ES-I3 (cell line): Measurements from ENCODE around the gene RHOD.

Experiments used
- H3K36me3 ChIP-seq: 2 replicates; pipeline ENCODE4 v1.6.1; 2013; ENCODE audit warnings: mild to moderate bottlenecking, low read length, control low read depth, moderate library complexity; ENCODE audit not compliant: insufficient read depth
- H3K4me1 ChIP-seq: 2 replicates; pipeline ENCODE4 v1.6.1; 2013; ENCODE audit warnings: mild to moderate bottlenecking, control low read depth, low read length; ENCODE audit not compliant: insufficient read depth
- H3K9ac ChIP-seq: 2 replicates; pipeline ENCODE4 v1.6.1; 2013; ENCODE audit warnings: low read depth, mild to moderate bottlenecking, low read length, moderate library complexity
- H3K9me3 ChIP-seq: 2 replicates; pipeline ENCODE4 v1.6.1; 2013; ENCODE audit warnings: mild to moderate bottlenecking, low read length, moderate library complexity; ENCODE audit not compliant: control insufficient read depth, insufficient read depth

Gene RHOD

GRCh38 chr11:67045314-67045713 lies 11.3 kb upstream of the RHOD start:
- no peak overlapping the region for H3K9ac ChIP-seq
- H3K9me3 ChIP-seq = no peaks in the 10 kb centered on the region

GRCh38 chr11:67048515-67049130 lies 8.0 kb upstream of the RHOD start:
- no peaks in the 10 kb centered on the region for H3K4me1 ChIP-seq
- no peaks in the 10 kb centered on the region for H3K9me3 ChIP-seq
- no peak overlapping the region for H3K9ac ChIP-seq
- H3K36me3 ChIP-seq = no peaks in the 10 kb centered on the region; the same call in 1 of the 2 replicates

More at GRCh38 chr11:67045314-67045713, 11.3 kb upstream of the RHOD start:
- Histone ChIP-seq H3K4me1 (no peaks in the 10 kb centered on the region), H3K36me3 (no peaks in the 10 kb centered on the region; the same call in 1 of the 2 replicates)

GRCh38 chr11:67050139-67050538 lies 6.5 kb upstream of the RHOD start:
- Histone ChIP-seq H3K9me3 (no peaks in the 10 kb centered on the region), H3K4me1 (peaks cover 6% of the 10 kb centered on the region; the same call in 1 of the 2 replicates), H3K9ac (no peak overlapping the region), H3K36me3 (no peaks in the 10 kb centered on the region; the same call in 1 of the 2 replicates)

- H3K36me3 ChIP-seq = no peaks in the 10 kb centered on the region; the same call in 1 of the 2 replicates
- H3K4me1 ChIP-seq = peaks cover 18% of the 10 kb centered on the region
- no peak overlapping the region for H3K9ac ChIP-seq
- no peaks in the 10 kb centered on the region for H3K9me3 ChIP-seq
Measured at GRCh38 chr11:67051180-67051893, 5.3 kb upstream of the RHOD start.

- no peaks in the 10 kb centered on the region for H3K9me3 ChIP-seq
Measured at GRCh38 chr11:67051945-67052488, 4.6 kb upstream of the RHOD start.

GRCh38 chr11:67052891-67053290 lies 3.8 kb upstream of the RHOD start:
- Histone ChIP-seq H3K36me3 (no peaks in the 10 kb centered on the region; the same call in 1 of the 2 replicates), H3K9ac (no peak overlapping the region), H3K9me3 (no peaks in the 10 kb centered on the region), H3K4me1 (peaks cover 18% of the 10 kb centered on the region)

More at GRCh38 chr11:67051945-67052488, 4.6 kb upstream of the RHOD start:
- no peaks in the 10 kb centered on the region; the same call in 1 of the 2 replicates for H3K36me3 ChIP-seq
- H3K4me1 ChIP-seq = peaks cover 18% of the 10 kb centered on the region
- no peak overlapping the region for H3K9ac ChIP-seq

GRCh38 chr11:67053896-67054329 lies 2.7 kb upstream of the RHOD start:
- Histone ChIP-seq H3K9ac (no peak overlapping the region), H3K4me1 (peaks cover 18% of the 10 kb centered on the region), H3K36me3 (no peaks in the 10 kb centered on the region; the same call in 1 of the 2 replicates), H3K9me3 (no peaks in the 10 kb centered on the region)

- H3K4me1 ChIP-seq = peaks cover 18% of the 10 kb centered on the region
- H3K36me3 ChIP-seq = no peaks in the 10 kb centered on the region; the same call in 1 of the 2 replicates
- no peaks in the 10 kb centered on the region for H3K9me3 ChIP-seq
- H3K9ac ChIP-seq = no peak overlapping the region
Measured at GRCh38 chr11:67054346-67054835, 2.3 kb upstream of the RHOD start.

GRCh38 chr11:67054836-67055523 lies 1.7 kb upstream of the RHOD start:
- Histone ChIP-seq H3K36me3 (no peaks in the 10 kb centered on the region), H3K9ac (no peak overlapping the region), H3K4me1 (peaks cover 18% of the 10 kb centered on the region), H3K9me3 (no peaks in the 10 kb centered on the region)

GRCh38 chr11:67055812-67056211 lies 835 bp upstream of the RHOD start:
- peaks cover 18% of the 10 kb centered on the region for H3K4me1 ChIP-seq
- peak overlapping the region; percentile 73; the same call in 1 of the 2 replicates for H3K9ac ChIP-seq
- H3K36me3 ChIP-seq = no peaks in the 10 kb centered on the region
- no peaks in the 10 kb centered on the region for H3K9me3 ChIP-seq

GRCh38 chr11:67057205-67057672 lies 592 bp downstream of the RHOD start:
- Histone ChIP-seq H3K9me3 (no peaks in the 10 kb centered on the region), H3K36me3 (no peaks in the 10 kb centered on the region), H3K4me1 (peaks cover 18% of the 10 kb centered on the region), H3K9ac (peak overlapping the region; percentile 73)

GRCh38 chr11:67058506-67058905 lies 1.9 kb downstream of the RHOD start:
- Histone ChIP-seq H3K4me1 (peaks cover 18% of the 10 kb centered on the region), H3K9me3 (no peaks in the 10 kb centered on the region), H3K9ac (no peak overlapping the region), H3K36me3 (no peaks in the 10 kb centered on the region)

- Histone ChIP-seq H3K9ac (no peak overlapping the region), H3K36me3 (no peaks in the 10 kb centered on the region), H3K4me1 (peaks cover 11% of the 10 kb centered on the region), H3K9me3 (no peaks in the 10 kb centered on the region)
Measured at GRCh38 chr11:67059671-67060070, 3.0 kb downstream of the RHOD start.

GRCh38 chr11:67060111-67060522 lies 3.5 kb downstream of the RHOD start:
- H3K9ac ChIP-seq = no peak overlapping the region

More at GRCh38 chr11:67060111-67060522, 3.5 kb downstream of the RHOD start:
- no peaks in the 10 kb centered on the region for H3K36me3 ChIP-seq
- H3K9me3 ChIP-seq = no peaks in the 10 kb centered on the region
- peaks cover 11% of the 10 kb centered on the region for H3K4me1 ChIP-seq
